ENCODE measurements around the gene IGFL1.

- no peak for TF ChIP-seq POLR2A (IDR thresholded peaks at IDR 0.05; ENCODE audit: low read depth, low read length)
- no peak for TF ChIP-seq CTCF (conservative IDR thresholded peaks at IDR 0.05; ENCODE audit: low read depth, low read length)
- TF ChIP-seq RFX5 (IDR thresholded peaks at IDR 0.05; ENCODE audit: low read depth, low read length): no peak
- no peak for TF ChIP-seq RAD21 (IDR thresholded peaks at IDR 0.05; ENCODE audit: low read length)
- TF ChIP-seq CEBPB (IDR thresholded peaks at IDR 0.05; ENCODE audit: low read depth, low read length): no peak
- no peak for TF ChIP-seq FOS (IDR thresholded peaks at IDR 0.05; ENCODE audit: low read depth, low read length)
- TF ChIP-seq BHLHE40 (IDR thresholded peaks at IDR 0.05; ENCODE audit: low read depth, low read length): no peak
- no peak for TF ChIP-seq MAFK (IDR thresholded peaks at IDR 0.05; ENCODE audit: low read depth, low read length)
- no peak for TF ChIP-seq CHD1 (IDR thresholded peaks at IDR 0.05; ENCODE audit: low read depth, low read length)
- TF ChIP-seq RCOR1 (IDR thresholded peaks at IDR 0.05; ENCODE audit: insufficient replicate concordance, low read length): no peak
Measured at GRCh38 chr19:46220038-46220615, 9.4 kb upstream of the IGFL1 start.
